ENCODE results near the gene KCTD14.

DNA sequence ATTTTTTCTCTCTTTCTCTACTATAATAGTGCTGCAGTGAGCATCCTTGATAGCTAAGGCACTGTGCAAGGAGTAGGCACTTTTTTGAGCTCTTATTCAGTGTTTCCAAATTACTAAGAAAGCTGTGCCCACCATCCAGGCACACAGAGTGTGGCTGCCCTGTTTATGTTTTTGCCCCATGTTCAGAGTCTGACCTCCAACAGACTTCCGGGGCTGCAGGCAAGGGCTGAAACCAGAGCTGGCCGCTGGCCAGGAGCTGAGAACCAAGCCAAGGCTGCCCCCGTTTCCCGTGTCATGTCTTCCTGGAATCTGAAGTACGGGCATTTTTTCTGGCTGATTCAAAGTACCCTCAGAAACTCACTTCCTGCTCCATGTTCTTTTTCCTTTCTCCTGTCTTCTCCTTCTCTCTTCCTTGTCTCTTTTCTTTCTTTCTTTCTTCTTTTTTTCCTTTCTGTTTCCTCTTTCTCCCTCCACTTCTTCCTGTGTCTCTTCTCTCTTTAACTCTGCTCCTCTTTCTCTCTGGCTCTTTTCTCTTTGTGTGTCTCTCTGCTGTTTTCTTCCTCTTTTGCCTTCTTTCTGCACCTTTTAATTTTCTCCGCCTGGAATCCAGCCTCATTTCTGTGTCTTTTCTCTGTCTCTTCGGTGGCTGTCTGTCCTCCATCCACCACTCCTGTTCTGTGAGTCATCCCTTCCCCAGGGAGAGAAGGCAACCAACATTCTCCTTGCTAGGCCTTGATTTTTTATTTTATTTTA, 17.0 kb upstream of the KCTD14 start:
- no peak for TF ChIP-seq CTCF (IDR thresholded peaks at IDR 0.05)
- no peak for TF ChIP-seq ZFX (IDR thresholded peaks at IDR 0.05; ENCODE audit: borderline replicate concordance)

Measured in 22Rv1 (cell line).